Fibroblast of skin of back (primary cell): ENCODE data around the gene CD96.
"Not testable (repeated sequence)": the region's sequence is repeated elsewhere in the genome, so short reads cannot be mapped to it uniquely, and the experiment has no call there.

Experiments used
- DNase-seq: peaks from one replicate; pipeline ENCODE4 v3.0.0-alpha.2; 2013

Gene CD96

GRCh38 chr3:111595232-111595631 lies 53.2 kb downstream of the CD96 start, which contains the start of gene ZBED2:
Gene ZBED2 (minus strand): TSS chr3:111595346. CDS start chr3:111594201, 1,145 bp downstream.
- no peak for DNase-seq

GRCh38 chr3:111596328-111596727 lies 54.3 kb downstream of the CD96 start:
- no peak for DNase-seq

GRCh38 chr3:111598139-111598538 lies 56.1 kb downstream of the CD96 start:
- no peak for DNase-seq

GRCh38 chr3:111598552-111598951 lies 56.6 kb downstream of the CD96 start:
- DNase-seq, result no peak

GRCh38 chr3:111601810-111602209 lies 59.8 kb downstream of the CD96 start:
- DNase-seq, result no peak

GRCh38 chr3:111603679-111604078 lies 61.7 kb downstream of the CD96 start:
- no peak for DNase-seq

- DNase-seq, result no peak
These were observed 62.1 kb downstream of the CD96 start for GRCh38 chr3:111604119-111604518.

GRCh38 chr3:111605018-111605417 lies 63.0 kb downstream of the CD96 start:
- peak; percentile 62 for DNase-seq

- DNase-seq, result no peak
These were observed 63.5 kb downstream of the CD96 start for GRCh38 chr3:111605493-111605892.

- DNase-seq, result no peak
These were observed 65.4 kb downstream of the CD96 start for GRCh38 chr3:111607240-111607920.

- no peak for DNase-seq
These were observed 66.4 kb downstream of the CD96 start for GRCh38 chr3:111608383-111608782.

- DNase-seq, result no peak
These were observed 67.7 kb downstream of the CD96 start for GRCh38 chr3:111609700-111610099.

GRCh38 chr3:111610189-111610588 lies 68.2 kb downstream of the CD96 start:
- no peak for DNase-seq

- DNase-seq, result no peak
These were observed 68.6 kb downstream of the CD96 start for GRCh38 chr3:111610612-111611054.

GRCh38 chr3:111613294-111613693 lies 71.3 kb downstream of the CD96 start:
- DNase-seq, result no peak

- DNase-seq, result no peak
These were observed 73.9 kb downstream of the CD96 start for GRCh38 chr3:111615880-111616279.

GRCh38 chr3:111616417-111617105 lies 74.6 kb downstream of the CD96 start:
- DNase-seq, result no peak

GRCh38 chr3:111617406-111617805 lies 75.4 kb downstream of the CD96 start:
- DNase-seq, result no peak

- peak; percentile 36 for DNase-seq
These were observed 76.1 kb downstream of the CD96 start for GRCh38 chr3:111617912-111618601.

GRCh38 chr3:111618945-111619344 lies 76.9 kb downstream of the CD96 start:
- no peak for DNase-seq

- peak; percentile 22 for DNase-seq
These were observed 77.8 kb downstream of the CD96 start for GRCh38 chr3:111619833-111620232.

- DNase-seq, result peak; percentile 9
These were observed 79.5 kb downstream of the CD96 start for GRCh38 chr3:111621535-111621934.

GRCh38 chr3:111627092-111627491 lies 85.1 kb downstream of the CD96 start:
- DNase-seq, result no peak

- not testable (repeated sequence) for DNase-seq
These were observed 87.0 kb downstream of the CD96 start for GRCh38 chr3:111629018-111629417.
